ENCODE results near the gene C13orf46. TPM values are rescaled to one million over a fixed set of nuclear protein-coding genes. Genes with fewer than 3 reads are reported as not detected.

C13orf46 gene
- total RNA-seq, 2 donors from 2014 or later = 0.24 to 0.44 TPM

GRCh38 chr13:114016321-114017027 is 42.6 kb upstream of the C13orf46 start:
- intact Hi-C loops (cut with DNase I) = no loop called here
- no peak for DNase-seq
- H3K9me3 ChIP-seq = no peaks in the 10 kb centered on the region
- H3K4me3 ChIP-seq = no peak overlapping the region
- H3K27ac ChIP-seq = no peak overlapping the region
- H3K9ac ChIP-seq (ENCODE audit: low read depth in 2 of 2, low read length in 2 of 2) = no peak overlapping the region
- H3K27me3 ChIP-seq = no peaks in the 10 kb centered on the region
- no peaks in the 10 kb centered on the region for H3K36me3 ChIP-seq
- H3K4me1 ChIP-seq = no peaks in the 10 kb centered on the region
- no peak for TF ChIP-seq CTCF (IDR thresholded peaks at IDR 0.05)

GRCh38 chr13:114015969-114016295 is 42.1 kb upstream of the C13orf46 start:
- no peak for TF ChIP-seq CTCF (IDR thresholded peaks at IDR 0.05)
- no peak for DNase-seq
- Histone ChIP-seq H3K9me3 (no peaks in the 10 kb centered on the region), H3K36me3 (no peaks in the 10 kb centered on the region), H3K27ac (no peak overlapping the region), H3K4me3 (no peak overlapping the region), H3K9ac (ENCODE audit: low read depth in 2 of 2, low read length in 2 of 2) (no peak overlapping the region), H3K4me1 (no peaks in the 10 kb centered on the region), H3K27me3 (no peaks in the 10 kb centered on the region)
- intact Hi-C loops (cut with DNase I) = no loop called here

- no peaks in the 10 kb centered on the region for H3K9me3 ChIP-seq
- H3K9ac ChIP-seq (ENCODE audit: low read depth in 2 of 2, low read length in 2 of 2) = peak overlapping the region in 1 of 2 donors; percentile 2
- no peaks in the 10 kb centered on the region for H3K4me1 ChIP-seq
- DNase-seq = peak; percentile 41
- no peak overlapping the region for H3K4me3 ChIP-seq
- no peak for TF ChIP-seq CTCF (IDR thresholded peaks at IDR 0.05)
- H3K27me3 ChIP-seq = no peaks in the 10 kb centered on the region
- no peak overlapping the region for H3K27ac ChIP-seq
- no peaks in the 10 kb centered on the region for H3K36me3 ChIP-seq
- intact Hi-C loops (cut with DNase I) = no loop called here
These were observed 41.5 kb upstream of the C13orf46 start for GRCh38 chr13:114015111-114015968.

GRCh38 chr13:114013952-114014629 is 40.2 kb upstream of the C13orf46 start:
- no peaks in the 10 kb centered on the region for H3K36me3 ChIP-seq

More at GRCh38 chr13:114013952-114014629, 40.2 kb upstream of the C13orf46 start:
- DNase-seq = no peak
- intact Hi-C loops (cut with DNase I) = no loop called here
- no peak overlapping the region for H3K9ac ChIP-seq (ENCODE audit: low read depth in 2 of 2, low read length in 2 of 2)
- H3K27ac ChIP-seq = no peak overlapping the region
- no peaks in the 10 kb centered on the region for H3K9me3 ChIP-seq
- no peak overlapping the region for H3K4me3 ChIP-seq
- no peak for TF ChIP-seq CTCF (IDR thresholded peaks at IDR 0.05)
- H3K27me3 ChIP-seq = no peaks in the 10 kb centered on the region
- H3K4me1 ChIP-seq = no peaks in the 10 kb centered on the region

Measured in colonic mucosa (tissue), 4 donors.